ENCODE data around the gene LAPTM5.

GRCh38 chr1:30777060-30777903 lies 19.7 kb upstream of the LAPTM5 start:
- TF ChIP-seq POLR2A (IDR thresholded peaks at IDR 0.05), result no peak
- no peak for TF ChIP-seq CTCF (IDR thresholded peaks at IDR 0.05 in 4 of 5, conservative IDR thresholded peaks at IDR 0.05 in 1 of 5)

All from gastrocnemius medialis (tissue), 4 donors.